GM23338 (cell line): ENCODE data around the gene SNX8.

ENCODE experiments used
- CTCF ChIP-seq, 2 experiments: fragments of 200-600 bp in 1 of 2; sonication (generic) in 1 of 2; conservative IDR thresholded peaks; 2 replicates each; pipeline versions ENCODE4 v1.5.1 to v1.6.1; 2016 to 2017; ENCODE audit warnings: antibody characterized with exemption in 2 of 2, low read depth in 2 of 2, mild to moderate bottlenecking in 2 of 2, moderate library complexity in 1 of 2
- EZH2 ChIP-seq: fragments of 200-600 bp; sonication (generic); IDR thresholded peaks from one replicate; pipeline ENCODE4 v1.8.0; 2017; ENCODE audit warnings: antibody characterized with exemption, mild to moderate bottlenecking, low read depth; ENCODE audit not compliant: unreplicated experiment
- EZH2phosphoT487 ChIP-seq: fragments of 200-600 bp; sonication (generic); IDR thresholded peaks from one replicate; pipeline ENCODE4 v1.8.1; 2018; ENCODE audit warnings: antibody characterized with exemption; ENCODE audit not compliant: unreplicated experiment
- ZNF331 ChIP-seq: fragments of 250-450 bp; sonication (Bioruptor Pico); IDR thresholded peaks from 2 replicates; pipeline ENCODE4 v1.5.0; 2020; ENCODE audit warnings: low read depth, mild to moderate bottlenecking, moderate library complexity
- TF ChIP-seq, protein P1 (sequence below): IDR thresholded peaks from one replicate; pipeline ENCODE4 v1.6.1; 2018; ENCODE audit warnings: antibody characterized with exemption; ENCODE audit not compliant: unreplicated experiment

- TF ChIP-seq EZH2phosphoT487 (no peak), CTCF (conservative IDR thresholded peaks at IDR 0.05; ENCODE audit: low read depth in 2 of 2) (no peak), EZH2 (no peak), ZNF331 (CRISPR knock-in tag) (no peak)
- TF ChIP-seq, protein P1, sequence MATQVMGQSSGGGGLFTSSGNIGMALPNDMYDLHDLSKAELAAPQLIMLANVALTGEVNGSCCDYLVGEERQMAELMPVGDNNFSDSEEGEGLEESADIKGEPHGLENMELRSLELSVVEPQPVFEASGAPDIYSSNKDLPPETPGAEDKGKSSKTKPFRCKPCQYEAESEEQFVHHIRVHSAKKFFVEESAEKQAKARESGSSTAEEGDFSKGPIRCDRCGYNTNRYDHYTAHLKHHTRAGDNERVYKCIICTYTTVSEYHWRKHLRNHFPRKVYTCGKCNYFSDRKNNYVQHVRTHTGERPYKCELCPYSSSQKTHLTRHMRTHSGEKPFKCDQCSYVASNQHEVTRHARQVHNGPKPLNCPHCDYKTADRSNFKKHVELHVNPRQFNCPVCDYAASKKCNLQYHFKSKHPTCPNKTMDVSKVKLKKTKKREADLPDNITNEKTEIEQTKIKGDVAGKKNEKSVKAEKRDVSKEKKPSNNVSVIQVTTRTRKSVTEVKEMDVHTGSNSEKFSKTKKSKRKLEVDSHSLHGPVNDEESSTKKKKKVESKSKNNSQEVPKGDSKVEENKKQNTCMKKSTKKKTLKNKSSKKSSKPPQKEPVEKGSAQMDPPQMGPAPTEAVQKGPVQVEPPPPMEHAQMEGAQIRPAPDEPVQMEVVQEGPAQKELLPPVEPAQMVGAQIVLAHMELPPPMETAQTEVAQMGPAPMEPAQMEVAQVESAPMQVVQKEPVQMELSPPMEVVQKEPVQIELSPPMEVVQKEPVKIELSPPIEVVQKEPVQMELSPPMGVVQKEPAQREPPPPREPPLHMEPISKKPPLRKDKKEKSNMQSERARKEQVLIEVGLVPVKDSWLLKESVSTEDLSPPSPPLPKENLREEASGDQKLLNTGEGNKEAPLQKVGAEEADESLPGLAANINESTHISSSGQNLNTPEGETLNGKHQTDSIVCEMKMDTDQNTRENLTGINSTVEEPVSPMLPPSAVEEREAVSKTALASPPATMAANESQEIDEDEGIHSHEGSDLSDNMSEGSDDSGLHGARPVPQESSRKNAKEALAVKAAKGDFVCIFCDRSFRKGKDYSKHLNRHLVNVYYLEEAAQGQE, result no peak
These were observed 105.5 kb downstream of the SNX8 start for GRCh38 chr7:2208712-2209111.
